K562 (cell line): ENCODE data around the gene FMNL2. TPM values are rescaled to one million over a fixed set of nuclear protein-coding genes. Genes with fewer than 3 reads are reported as not detected.

Source experiments
- ATAC-seq: fragments of 200-7000 bp; cut with Tn5 transposase; 3 replicates; pipeline ENCODE4 v1.9.1; 2020; ENCODE audit warnings: moderate library complexity
- BruUV-seq: library from RNA; stranded (reverse); fragments of 400-500 nt; replicated peaks from 2 replicates; lab custom pipeline; 2021; lab: Mats Ljungman, UMichigan
- CTCF ChIA-PET: fragments of 300-600 bp; formaldehyde crosslinking; extraction: SDS; loops from one replicate; lab custom pipeline; 2021; ENCODE audit warnings: low intra/inter-chr PET ratio; lab: Yijun Ruan, JAX
- POLR2A ChIA-PET: fragments of 300-600, 350-650 bp; sonication (Branson Sonifier 250); formaldehyde crosslinking; extraction: SDS; loops from one replicate; lab custom pipeline; 2021; ENCODE audit warnings: antibody characterized with exemption, inconsistent platforms; lab: Yijun Ruan, JAX
- DNase-seq, 4 experiments: peaks; one replicate each; pipeline versions ENCODE4 v3.0.0 to v3.0.0-alpha.2; 2011 to 2018; ENCODE audit warnings: low spot score in 3 of 4, mixed read lengths in 3 of 4; ENCODE audit errors: extremely low read depth in 1 of 4
- FAIRE-seq: peaks from 2 replicates; lab custom pipeline; 2011; peaks lifted over from hg19 to GRCh38; lab: Jason Lieb, UNC
- H2AFZ ChIP-seq: 2 replicates; pipeline ENCODE4 v1.6.0; 2011; ENCODE audit warnings: low read depth, low read length, control low read depth, inconsistent platforms
- H3K27ac ChIP-seq: fragments of 200-600 bp; 3 replicates; pipeline ENCODE4 v1.8.0; 2011; ENCODE audit warnings: low read depth, mild to moderate bottlenecking, control low read depth, inconsistent platforms, low read length, moderate library complexity, mixed read lengths; ENCODE audit errors: extremely low read depth
- H3K27me3 ChIP-seq, 2 experiments: fragments of 300-600 bp in 1 of 2; 2 replicates in 1 of 2; 3 replicates in 1 of 2; pipeline versions ENCODE4 v1.6.0 to v1.8.0; 2011; ENCODE audit warnings: inconsistent platforms in 2 of 2, low read length in 2 of 2, mild to moderate bottlenecking in 1 of 2, mixed read lengths in 1 of 2, moderate library complexity in 1 of 2; ENCODE audit not compliant: control insufficient read depth in 2 of 2, insufficient read depth in 2 of 2
- H3K36me3 ChIP-seq: fragments of 300-600 bp; 3 replicates; pipeline ENCODE4 v1.8.0; 2011; ENCODE audit warnings: mild to moderate bottlenecking, low read length, inconsistent platforms; ENCODE audit not compliant: control insufficient read depth, insufficient read depth
- H3K4me1 ChIP-seq, 2 experiments: fragments of 200-600 bp in 1 of 2; replicated peaks in 1 of 2; 2 replicates in 1 of 2; 3 replicates in 1 of 2; pipeline versions ENCODE4 v1.5.1 to v1.8.0; 2011; ENCODE audit warnings: inconsistent platforms in 2 of 2, low read length in 2 of 2, mild to moderate bottlenecking in 1 of 2, mixed read lengths in 1 of 2, moderate library complexity in 1 of 2; ENCODE audit not compliant: control insufficient read depth in 2 of 2, insufficient read depth in 2 of 2
- H3K4me2 ChIP-seq: 2 replicates; pipeline ENCODE4 v1.6.1; 2011; ENCODE audit warnings: low read length, control low read depth, inconsistent platforms, mixed read lengths; ENCODE audit not compliant: insufficient read depth
- H3K4me3 ChIP-seq: fragments of 200-600 bp; sonication (generic), shearing (Covaris generic); 2 replicates; pipeline ENCODE4 v1.5.1; 2016; ENCODE audit warnings: control low read depth, inconsistent platforms
- H3K79me2 ChIP-seq: fragments of 200-600 bp; 3 replicates; pipeline ENCODE4 v1.8.0; 2011; ENCODE audit warnings: low read length, inconsistent platforms; ENCODE audit not compliant: control insufficient read depth, insufficient read depth
- H3K9ac ChIP-seq, 2 experiments: 2 replicates each; pipeline versions ENCODE4 v1.6.0 to v1.6.1; 2011; ENCODE audit warnings: low read depth in 2 of 2, low read length in 2 of 2, control low read depth in 1 of 2, inconsistent platforms in 1 of 2, mild to moderate bottlenecking in 1 of 2, mixed read lengths in 1 of 2; ENCODE audit not compliant: insufficient read depth in 1 of 2
- H3K9me1 ChIP-seq: one replicate; pipeline ENCODE4 v1.6.0; 2011; ENCODE audit warnings: inconsistent platforms, mild to moderate bottlenecking, low read length, moderate library complexity; ENCODE audit not compliant: control insufficient read depth, insufficient read depth
- H3K9me3 ChIP-seq: replicated peaks from 2 replicates; pipeline ENCODE4 v1.5.1; 2011; ENCODE audit warnings: low read depth, low read length, inconsistent platforms; ENCODE audit not compliant: control insufficient read depth, insufficient read depth
- H4K20me1 ChIP-seq: replicated peaks from 2 replicates; pipeline ENCODE4 v1.6.1; 2011; ENCODE audit warnings: low read length, inconsistent platforms, mixed read lengths; ENCODE audit not compliant: control insufficient read depth, insufficient read depth
- HEY1 ChIP-seq: fragments of 250-450 bp; sonication (Bioruptor Pico); IDR thresholded peaks from 2 replicates; pipeline ENCODE4 v1.5.0; 2020; ENCODE audit warnings: mild to moderate bottlenecking, moderate library complexity, borderline replicate concordance
- PRPF4 ChIP-seq: fragments of 200-400 bp; formaldehyde crosslinking; IDR thresholded peaks from one replicate; pipeline ENCODE4 v1.6.1; 2017; ENCODE audit warnings: low read length, low read depth, mild to moderate bottlenecking; ENCODE audit not compliant: insufficient read depth, poor library complexity, severe bottlenecking
- STAG1 ChIP-seq: sonication (generic); formaldehyde crosslinking; IDR thresholded peaks from 2 replicates; pipeline ENCODE4 v1.5.0; 2020; ENCODE audit warnings: missing genetic modification reagents, borderline replicate concordance
- WHSC1 ChIP-seq: IDR thresholded peaks from one replicate; pipeline ENCODE4 v1.6.1; 2012; ENCODE audit warnings: low read length, control low read depth, inconsistent platforms
- ZNF766 ChIP-seq: fragments of 200-800 bp; sonication (Bioruptor generic); conservative IDR thresholded peaks from 2 replicates; pipeline ENCODE4 v1.6.1; 2016; ENCODE audit warnings: missing genetic modification characterization, missing compliant biosample characterization
- WGBS: fragments of 100-300 bp; shearing (Covaris generic); methylation state at CpG from one replicate; pipeline ENCODE4 v1.1.6; 2016; ENCODE audit warnings: low coverage, mixed read lengths; ENCODE audit not compliant: insufficient coverage; ENCODE audit errors: missing lambda C conversion rate; 5-methylcytosine and 5-hydroxymethylcytosine counted together
- in situ Hi-C: fragments of 300-500 bp; cut with MboI; formaldehyde crosslinking; loops from 4 replicates; pipeline ENCODE4 v1.15.0; 2018; ENCODE audit warnings: inconsistent platforms, mixed read lengths
- intact Hi-C: fragments of 100-400 bp; cut with micrococcal nuclease; formaldehyde crosslinking; loops from 2 replicates; pipeline ENCODE4 v1.14.2; 2022
- polyA plus RNA-seq, 8 experiments: library from polyadenylated mRNA; depleted of rRNA in 4 of 8; stranded (reverse) in 5 of 8; unstranded in 3 of 8; fragments of >200 nt; fragmentation: Nextera tagmentation in 2 of 8; fragmentation: Illumina TruSeq in 1 of 8; extraction: Ambion mirVana in 2 of 8; extraction: Trizol in 1 of 8; gene quantifications; 2 replicates each; pipeline versions ENCODE4 v1.2.1 to v1.2.3, GENCODE V29; 2011 to 2014; ENCODE audit warnings: inconsistent platforms in 1 of 8, missing spikeins in 1 of 8
- total RNA-seq, 7 experiments: library from RNA; depleted of rRNA in 6 of 7; stranded (reverse); fragments of >200 nt in 6 of 7; fragmentation: Illumina TruSeq in 2 of 7; extraction: Trizol in 2 of 7; gene quantifications; 2 replicates each; pipeline versions ENCODE4 v1.2.1 to v1.2.3, GENCODE V29; 2011 to 2021; ENCODE audit warnings: low replicate concordance in 1 of 7
- TF ChIP-seq, protein P1 (sequence below): fragments of 450-650 bp; formaldehyde crosslinking; conservative IDR thresholded peaks from 2 replicates; pipeline ENCODE4 v1.4.0; 2022; ENCODE audit warnings: mild to moderate bottlenecking, missing genetic modification characterization
- TF ChIP-seq, protein P2 (sequence below): sonication (generic); formaldehyde crosslinking; IDR thresholded peaks from 2 replicates; pipeline ENCODE4 v1.8.0; 2022; ENCODE audit warnings: mild to moderate bottlenecking, low read depth, missing genetic modification reagents

Gene FMNL2
- total and polyA plus RNA-seq, 9 of the 15 experiments (the other 6 are each of a cell fraction or from before 2014, with no cell fraction given) = 0.15 to 0.49 (median 0.24) TPM; not detected in 1

DNA sequence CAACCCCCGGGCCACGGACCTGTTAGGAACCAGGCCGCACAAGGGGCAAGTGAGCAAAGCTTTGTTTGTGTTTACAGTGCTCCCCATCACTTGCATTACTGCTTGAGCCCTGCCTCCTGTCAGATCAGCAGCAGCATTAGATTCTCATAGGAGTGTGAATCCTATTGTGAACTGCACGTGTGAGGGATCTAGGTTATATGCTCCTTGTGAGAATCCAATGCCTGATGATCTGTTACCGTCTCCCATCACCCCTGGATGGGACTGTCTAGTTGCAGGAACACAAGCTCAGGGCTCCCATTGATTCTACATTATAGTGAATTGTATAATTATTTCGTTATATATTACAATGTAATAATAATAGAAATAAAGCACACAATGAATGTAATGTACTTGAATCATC is 125.6 kb downstream of the FMNL2 start:
- DNase-seq = no peak
- H3K79me2 ChIP-seq = no peaks in the 10 kb centered on the region
- H3K9me1 ChIP-seq = no peaks in the 10 kb centered on the region
- ATAC-seq = no peak
- ChIA-PET CTCF (no interaction called here), POLR2A (interaction anchor here (1.4 kb wide), 1 partner anchor 158 kb away, joined by 3 read pairs; no protein-coding TSS in a partner anchor)
- in situ Hi-C loops (no loop called here), intact Hi-C loops (no loop called here)
- H2AFZ ChIP-seq = no peak overlapping the region
- whole genome bisulfite sequencing = 4% methylated on average over 6 of the region's 6 CpGs
- no TSS peak for BruUV-seq
- H4K20me1 ChIP-seq = no peaks in the 10 kb centered on the region
- peaks cover 7 to 8% of the 10 kb centered on the region in 2 experiments; a peak in 2 of 5 replicates for H3K27me3 ChIP-seq
- H3K4me2 ChIP-seq = no peak overlapping the region
- H3K4me1 ChIP-seq = no peaks in the 10 kb centered on the region
- H3K4me3 ChIP-seq = no peak overlapping the region
- no peaks in the 10 kb centered on the region for H3K9me3 ChIP-seq
- no peak overlapping the region for H3K9ac ChIP-seq
- no peaks in the 10 kb centered on the region for H3K36me3 ChIP-seq
- H3K27ac ChIP-seq = no peak overlapping the region
- no peak for FAIRE-seq
- TF ChIP-seq ZNF766 (CRISPR knock-in tag) (no peak), STAG1 (CRISPR knock-in tag) (no peak), PRPF4 (no peak), WHSC1 (no peak), HEY1 (CRISPR knock-in tag) (no peak)
- TF ChIP-seq, protein P1, sequence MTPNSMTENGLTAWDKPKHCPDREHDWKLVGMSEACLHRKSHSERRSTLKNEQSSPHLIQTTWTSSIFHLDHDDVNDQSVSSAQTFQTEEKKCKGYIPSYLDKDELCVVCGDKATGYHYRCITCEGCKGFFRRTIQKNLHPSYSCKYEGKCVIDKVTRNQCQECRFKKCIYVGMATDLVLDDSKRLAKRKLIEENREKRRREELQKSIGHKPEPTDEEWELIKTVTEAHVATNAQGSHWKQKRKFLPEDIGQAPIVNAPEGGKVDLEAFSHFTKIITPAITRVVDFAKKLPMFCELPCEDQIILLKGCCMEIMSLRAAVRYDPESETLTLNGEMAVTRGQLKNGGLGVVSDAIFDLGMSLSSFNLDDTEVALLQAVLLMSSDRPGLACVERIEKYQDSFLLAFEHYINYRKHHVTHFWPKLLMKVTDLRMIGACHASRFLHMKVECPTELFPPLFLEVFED (CRISPR knock-in tag) = no peak
- TF ChIP-seq, protein P2, sequence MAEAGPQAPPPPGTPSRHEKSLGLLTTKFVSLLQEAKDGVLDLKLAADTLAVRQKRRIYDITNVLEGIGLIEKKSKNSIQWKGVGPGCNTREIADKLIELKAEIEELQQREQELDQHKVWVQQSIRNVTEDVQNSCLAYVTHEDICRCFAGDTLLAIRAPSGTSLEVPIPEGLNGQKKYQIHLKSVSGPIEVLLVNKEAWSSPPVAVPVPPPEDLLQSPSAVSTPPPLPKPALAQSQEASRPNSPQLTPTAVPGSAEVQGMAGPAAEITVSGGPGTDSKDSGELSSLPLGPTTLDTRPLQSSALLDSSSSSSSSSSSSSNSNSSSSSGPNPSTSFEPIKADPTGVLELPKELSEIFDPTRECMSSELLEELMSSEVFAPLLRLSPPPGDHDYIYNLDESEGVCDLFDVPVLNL (CRISPR knock-in tag) = no peak
